D341Med (cell line): ENCODE measurements around the gene SIAE.

Source experiments
- DNase-seq: peaks from one replicate; pipeline ENCODE4 v3.0.0; 2012; ENCODE audit warnings: low spot score

SIAE gene

DNA sequence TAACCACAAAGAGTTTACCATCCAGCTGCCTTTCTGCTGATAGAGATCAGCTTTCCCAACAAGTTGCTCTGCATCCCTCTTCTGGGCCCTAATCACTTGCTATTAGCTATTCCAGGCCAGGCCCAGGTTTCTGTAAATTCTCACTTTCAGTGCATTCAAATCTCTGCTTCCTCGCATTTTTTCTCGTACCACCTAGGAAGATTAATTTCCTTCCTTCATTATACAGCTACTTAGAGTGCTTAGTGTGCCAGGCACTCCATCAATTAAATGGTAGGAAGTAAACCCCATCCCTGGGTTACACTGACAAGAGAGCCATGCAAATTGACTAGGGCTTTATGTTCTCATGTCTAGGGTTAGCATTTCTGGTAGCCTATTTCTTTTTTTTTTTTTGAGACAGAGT, 9.7 kb downstream of the SIAE start:
- DNase-seq, result no peak

DNA sequence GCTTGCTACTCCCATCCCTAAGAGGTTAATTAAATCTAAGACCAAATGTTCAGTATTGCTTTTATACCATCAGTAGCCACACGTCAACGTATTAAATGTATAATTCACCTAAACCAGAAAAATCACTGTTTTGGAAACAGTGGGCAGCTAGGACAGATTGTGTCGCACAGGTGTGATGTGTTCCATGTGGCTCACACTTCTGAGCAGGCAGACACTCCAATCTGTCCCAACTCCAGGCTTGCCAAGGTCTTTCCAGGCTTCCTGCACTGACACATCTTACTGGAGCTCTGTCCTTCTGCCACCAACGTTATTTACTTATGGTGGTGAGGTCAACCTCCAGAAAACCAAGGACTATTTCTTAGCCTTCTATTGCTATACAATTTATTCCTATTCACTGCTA, 11.4 kb downstream of the SIAE start:
- DNase-seq, result no peak

DNA sequence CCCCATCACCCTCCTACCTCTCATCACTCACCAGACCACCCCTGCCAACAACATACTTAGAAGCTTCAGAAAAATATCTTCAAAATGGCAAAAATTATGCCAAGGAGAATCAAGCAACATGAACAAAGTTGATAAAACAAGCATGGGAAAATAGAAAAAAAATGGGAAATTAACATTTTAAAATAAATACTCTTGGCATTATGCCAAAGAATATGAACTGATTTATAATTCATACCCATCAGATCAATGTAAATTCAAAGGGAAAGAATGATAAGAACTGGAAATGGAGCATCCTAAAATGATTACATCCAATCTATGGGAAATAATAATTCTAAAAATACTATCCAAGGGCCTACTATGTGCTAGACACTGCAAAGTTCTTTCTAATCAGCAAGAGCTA, 12.0 kb downstream of the SIAE start:
- no peak for DNase-seq

DNA sequence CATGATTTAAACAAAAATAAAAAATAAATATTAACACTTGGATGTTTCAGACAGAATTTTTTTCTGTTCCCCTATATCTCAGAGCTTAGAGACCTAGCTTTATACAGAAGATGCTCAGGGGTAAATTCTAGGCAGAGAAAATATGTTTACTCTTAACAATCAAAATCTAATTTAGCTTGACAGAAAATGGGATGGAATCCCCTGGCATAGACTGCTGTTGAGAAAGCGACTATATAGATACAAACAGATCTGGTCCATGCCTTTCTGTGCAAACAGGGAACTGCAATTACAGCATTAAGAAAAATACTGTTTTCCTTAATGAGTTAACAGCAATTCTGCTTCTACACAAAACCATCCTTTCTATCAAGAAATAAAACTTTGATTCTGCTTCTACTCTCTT, 14.6 kb downstream of the SIAE start:
- DNase-seq, result no peak

DNA sequence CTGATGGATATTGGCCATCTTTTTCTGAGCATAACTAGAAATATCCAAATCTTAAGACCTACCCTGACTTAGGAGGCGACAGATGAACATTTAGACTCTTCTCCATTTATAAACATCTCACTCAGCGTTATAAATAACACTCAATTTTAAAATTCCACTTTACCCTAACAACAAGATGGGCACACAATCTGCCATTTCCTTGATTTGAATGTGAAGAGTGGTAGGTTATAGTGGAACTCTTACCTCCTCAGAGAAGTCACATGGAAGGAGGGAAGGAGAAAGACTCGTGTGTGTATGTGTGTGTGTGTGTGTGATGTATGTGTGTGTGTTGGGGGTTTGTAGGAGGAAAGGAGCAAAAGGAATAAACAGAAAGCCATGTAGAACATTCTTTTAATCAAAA, 15.0 kb downstream of the SIAE start:
- no peak for DNase-seq

DNA sequence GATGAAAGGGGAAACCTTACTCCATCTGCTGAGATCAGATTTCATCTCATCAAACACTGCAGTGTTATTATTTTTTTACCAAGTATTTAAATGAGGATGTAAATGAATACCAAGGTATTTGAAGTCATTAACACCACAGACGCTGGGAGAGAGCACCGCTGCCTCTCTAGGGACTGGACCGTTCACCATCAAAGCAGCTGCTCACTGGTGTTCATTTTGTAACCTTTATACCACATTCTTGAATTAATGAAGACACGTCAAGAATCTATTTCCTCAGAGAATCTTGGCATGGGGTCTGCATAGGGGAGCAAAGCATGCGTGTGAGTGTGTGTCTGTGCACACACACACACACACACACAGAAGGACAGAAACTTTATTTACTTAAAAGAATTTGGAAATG, 15.6 kb downstream of the SIAE start:
- no peak for DNase-seq

DNA sequence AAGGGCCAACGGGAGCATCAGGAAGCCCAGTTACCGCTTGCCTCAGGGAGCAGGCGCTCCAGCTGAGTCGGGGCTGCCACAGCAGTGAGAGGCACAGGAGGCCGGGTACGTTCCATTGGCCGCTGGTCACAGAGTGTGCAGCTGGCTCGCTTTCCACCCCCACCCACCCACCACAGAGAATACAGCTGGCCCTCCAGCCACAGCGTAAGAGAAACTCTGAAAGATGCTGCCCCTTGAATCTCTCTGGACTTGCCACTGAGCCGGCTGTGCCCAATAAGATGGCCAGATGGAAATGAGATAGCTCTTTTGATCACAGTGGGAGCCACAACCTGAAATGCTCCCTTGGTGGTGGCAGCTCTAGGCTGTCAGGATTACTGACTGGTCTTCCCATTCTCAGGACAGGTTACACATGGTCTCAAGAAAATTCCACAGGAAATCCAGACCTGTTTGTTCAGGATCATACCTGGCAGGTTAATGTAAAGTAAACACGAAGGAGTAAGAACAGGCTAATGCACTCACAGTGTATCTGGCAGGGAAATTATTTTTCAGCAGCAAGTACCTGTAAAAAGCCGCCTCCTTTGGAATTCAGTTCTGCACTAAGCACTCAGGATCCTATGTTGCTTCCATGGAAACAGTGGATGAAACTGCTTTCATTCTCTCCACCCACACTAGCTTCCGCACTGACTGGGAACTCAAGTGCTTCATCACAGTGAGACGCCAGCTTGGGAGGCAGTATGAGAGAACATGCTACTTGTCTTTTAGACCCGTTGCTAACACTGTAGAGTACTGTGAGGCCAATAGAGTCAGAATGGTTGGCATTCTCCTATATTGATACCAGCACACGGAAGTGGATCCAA, 16.5 kb downstream of the SIAE start:
- DNase-seq, result no peak

DNA sequence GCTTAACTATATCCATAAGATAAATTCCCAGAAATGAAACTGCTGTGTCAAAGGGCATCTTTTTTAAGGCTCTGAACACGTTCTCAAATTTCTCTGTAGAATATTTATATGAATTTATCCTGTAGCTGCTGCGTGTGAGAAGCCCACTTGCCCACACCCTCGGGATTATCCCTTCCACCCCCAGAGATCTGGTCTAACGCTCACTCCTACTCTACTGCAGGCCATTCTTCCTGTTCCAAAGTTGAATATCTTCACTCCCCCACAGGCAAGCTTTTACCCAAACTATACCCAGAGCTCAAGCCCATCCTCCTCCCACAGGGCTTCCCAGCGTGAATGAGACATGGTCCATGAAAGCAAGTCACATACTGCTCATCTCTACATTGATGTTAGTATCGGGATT, 24.9 kb downstream of the SIAE start:
- DNase-seq, result no peak

DNA sequence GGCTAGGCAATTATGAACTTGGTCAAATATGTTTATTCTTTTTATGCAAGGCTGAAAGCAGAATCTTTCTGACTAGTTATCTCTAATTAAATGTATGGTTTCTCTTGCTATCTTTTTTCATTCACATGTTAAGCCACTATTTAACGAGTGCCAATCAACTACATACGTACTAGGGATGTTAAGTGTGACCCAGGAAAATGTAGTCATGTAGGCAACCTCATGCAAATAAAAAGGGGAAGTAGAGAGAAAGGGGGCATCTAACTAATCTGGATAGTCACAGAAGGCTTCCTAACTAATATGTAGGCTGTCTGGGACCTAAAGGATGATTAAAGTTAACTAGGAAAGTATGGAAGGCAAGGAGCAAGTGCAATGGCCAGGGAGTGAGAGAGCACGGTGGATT, 27.4 kb downstream of the SIAE start:
- no peak for DNase-seq

DNA sequence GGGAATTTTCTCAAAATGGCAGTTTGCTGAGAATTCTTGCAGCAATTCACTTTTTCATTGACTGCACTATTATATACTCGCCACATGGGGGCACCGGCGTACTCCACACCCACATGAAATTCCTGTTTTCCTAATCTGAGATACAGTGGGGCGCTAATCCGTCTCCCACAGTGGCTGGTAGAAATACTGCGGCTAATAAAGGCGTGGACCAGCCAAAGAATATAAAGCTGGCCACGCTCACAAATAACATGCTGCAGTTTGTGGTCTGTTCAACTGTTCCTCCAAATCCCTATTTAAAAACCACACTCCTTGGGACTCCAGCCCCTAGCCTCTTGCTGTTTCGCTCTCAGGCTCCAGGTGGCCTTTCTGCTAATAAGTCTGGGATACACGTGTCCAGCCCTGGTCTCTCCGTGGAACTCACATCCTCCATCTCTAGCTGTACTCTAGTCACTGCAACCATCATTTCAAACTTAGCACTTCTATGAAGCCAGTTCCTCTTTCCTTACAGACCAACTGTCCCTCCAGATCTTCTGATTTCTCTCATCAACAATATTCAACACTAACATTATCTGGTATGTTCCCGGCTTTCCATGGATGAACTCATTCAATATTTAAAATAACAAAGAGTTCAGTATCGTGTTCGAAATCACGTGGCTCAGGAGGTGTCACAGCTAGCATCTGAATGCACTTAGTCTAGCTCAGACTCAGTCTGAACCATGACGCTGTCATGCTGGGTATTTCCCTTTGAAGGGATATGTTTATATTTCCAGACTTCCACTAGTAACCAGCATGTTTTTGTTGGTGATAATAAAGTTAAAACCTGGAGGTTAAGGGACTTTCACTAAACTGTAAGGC, 28.9 kb downstream of the SIAE start:
- DNase-seq, result peak; percentile 81

DNA sequence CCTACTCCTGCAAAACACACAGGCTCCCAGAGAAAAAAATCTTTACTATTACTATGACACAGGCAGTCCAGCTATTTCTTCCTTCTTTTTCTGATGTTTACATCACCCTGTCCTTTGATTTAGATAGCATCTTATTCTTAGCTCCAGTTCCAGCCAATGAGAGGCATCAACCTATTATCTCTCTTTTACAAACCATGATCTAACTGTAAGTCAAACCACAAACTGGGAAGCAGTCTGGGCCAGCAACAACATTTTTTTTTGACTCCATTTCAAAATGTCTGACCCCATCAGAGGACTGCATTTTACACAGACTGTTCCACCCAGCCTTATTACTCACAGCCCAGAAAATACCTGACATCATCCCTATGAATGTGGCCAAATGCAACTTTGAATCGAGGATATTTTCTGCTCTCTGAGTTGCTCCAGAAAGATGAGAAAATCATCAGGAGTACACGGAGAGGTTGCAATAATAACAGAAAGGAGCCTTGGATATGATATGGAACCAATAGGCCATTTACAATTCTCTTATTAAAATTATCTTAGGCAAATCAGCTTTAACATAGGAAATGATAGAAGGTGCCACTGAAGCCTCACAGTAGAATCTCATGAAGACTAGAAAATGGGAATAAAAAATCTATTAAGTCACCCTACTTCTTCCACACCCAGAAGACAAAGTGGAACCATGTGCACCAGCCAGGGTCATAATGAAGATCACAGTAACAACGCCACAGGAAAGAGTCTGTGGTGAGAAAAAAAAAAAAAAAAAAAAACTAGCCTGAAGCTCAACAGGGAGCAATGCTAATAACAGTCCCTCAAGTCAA, 29.7 kb downstream of the SIAE start:
- DNase-seq, result no peak

DNA sequence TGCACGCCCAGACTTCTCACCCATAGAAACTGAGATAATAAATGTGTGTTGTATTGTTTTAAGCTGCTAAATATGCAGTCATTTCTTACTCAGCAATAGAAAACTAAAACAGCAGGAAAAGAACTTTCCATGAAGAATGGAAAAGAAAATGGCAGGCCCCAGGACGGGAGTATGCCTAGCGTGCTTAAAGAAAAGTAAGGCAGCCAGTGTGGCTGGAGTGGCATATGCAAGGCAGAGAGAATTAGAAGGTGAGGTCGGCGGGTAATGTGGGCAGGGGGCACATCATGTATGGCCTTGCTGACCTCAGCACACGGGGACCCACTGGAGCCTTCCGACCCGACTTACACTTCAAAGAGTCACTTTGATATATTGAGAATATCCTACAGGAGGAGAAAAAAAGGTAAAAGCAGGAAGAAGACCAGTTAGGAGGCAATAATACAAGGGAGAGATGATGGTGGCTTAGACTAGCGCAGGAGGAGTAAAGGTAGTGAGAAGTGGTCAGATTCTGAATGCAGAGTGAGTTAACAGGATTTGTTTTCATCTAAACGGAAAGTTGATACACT, 30.4 kb downstream of the SIAE start:
- no peak for DNase-seq

DNA sequence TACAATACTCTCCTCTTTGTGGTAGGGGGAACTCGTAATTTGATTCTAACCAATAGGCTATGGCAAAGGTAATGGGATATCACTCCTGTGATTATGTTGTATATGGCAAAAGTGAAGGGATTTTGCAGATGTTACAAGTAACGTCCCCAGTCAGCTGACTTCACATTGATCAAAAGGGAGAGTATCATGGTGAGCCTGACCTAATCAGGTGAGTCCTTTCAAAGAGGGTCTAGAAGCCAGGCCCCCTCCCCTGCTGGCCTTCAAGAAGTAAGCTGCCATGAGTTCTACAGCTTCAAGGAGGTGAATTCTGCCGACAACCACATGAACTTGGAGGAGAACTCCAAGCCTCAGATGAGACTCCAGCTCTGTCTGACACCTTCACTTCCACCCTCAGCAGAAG, 30.9 kb downstream of the SIAE start:
- no peak for DNase-seq

DNA sequence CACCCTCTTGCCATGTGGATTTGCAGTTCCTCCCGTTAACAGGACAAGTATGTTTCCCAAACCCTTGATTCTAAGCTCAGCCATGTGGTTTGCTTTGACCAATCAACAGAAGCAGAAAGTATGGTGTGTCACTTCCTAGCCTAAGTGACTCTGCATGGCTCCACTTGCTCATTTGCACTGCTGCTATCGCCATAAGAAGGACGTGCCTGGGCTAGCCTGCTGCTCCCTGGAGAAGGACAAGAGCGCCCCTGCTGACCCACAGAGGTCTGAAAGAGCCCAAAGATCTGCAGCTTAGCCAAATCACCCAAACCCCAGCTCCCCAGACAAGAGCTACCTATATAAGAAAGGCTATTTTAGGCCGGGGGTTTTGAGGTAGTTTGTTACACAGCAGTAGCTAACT, 32.9 kb downstream of the SIAE start:
- no peak for DNase-seq

DNA sequence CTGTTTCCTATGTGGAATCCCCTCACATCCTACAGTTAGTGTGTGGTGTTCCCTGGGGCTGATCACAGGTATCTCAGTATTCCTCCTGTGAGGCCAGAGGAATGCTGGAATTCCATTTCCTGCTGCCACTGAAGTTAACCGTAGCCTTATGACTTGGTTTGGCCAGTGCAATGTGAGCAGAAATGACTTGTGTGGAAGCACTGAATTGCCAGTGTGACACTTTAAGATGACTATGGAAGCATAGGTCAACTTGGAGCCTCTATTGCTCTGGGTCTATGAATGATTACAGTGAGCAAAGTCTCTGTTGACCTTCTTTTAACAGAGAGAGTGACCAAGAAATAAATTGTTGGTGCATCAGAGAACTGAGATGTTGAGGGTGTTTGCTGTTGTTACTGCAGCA, 34.4 kb downstream of the SIAE start:
- no peak for DNase-seq

DNA sequence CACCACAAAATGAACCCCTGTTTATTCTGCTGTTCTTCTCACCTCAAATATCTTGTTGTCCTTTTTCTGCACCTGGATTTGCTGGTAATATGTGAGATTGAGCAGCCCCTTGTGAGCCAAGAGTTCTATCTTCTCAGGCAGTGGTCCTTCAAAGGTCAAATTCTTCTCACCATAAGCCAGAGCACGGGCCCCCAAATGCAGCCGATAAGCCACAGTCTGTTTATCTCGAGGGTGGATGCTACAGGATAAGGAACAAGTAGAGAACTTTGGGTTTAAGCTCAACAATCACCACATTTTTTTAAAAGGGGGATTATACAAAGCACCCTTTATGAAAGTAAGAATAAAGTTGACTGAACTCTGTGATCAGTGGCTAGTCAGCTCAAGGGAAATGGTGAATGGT, 35.0 kb downstream of the SIAE start:
- no peak for DNase-seq

DNA sequence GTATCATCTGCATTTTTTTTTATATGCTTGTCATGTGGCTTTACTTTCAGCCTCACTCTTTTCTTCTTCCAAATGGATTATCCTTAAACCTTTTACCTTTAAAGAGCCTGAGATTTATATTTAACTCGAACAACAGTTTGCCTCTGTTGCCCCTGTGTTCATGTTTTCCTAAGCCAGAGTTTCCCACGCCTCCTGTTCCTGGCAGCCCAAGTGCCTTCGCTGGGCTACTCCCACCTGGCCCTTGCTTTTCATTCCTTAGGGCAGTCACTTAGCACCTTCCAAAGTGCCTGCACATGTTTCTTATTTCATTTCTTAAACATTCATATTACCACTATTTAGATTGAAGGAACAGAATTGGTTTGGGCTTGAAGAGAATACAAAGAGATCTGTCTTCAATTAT, 37.6 kb downstream of the SIAE start:
- DNase-seq, result no peak

DNA sequence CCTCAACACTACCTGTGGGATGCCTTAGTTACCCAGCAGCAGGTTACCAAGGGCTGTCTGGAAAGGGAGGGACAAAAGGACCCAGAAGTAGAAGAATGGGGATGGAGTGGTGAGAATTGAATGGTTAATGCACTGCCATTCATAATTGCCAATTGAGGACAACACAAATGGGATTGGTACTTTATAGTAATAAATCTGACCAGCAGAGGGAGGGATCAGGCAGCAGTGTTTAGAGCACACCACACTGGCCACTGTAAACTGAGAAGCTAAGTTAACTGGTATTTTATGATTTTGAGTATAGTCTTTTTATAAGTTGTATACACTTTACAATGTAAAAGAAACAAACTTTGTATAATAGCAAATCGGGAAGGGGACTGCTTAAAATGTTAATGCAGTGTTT, 40.2 kb downstream of the SIAE start:
- DNase-seq, result no peak

DNA sequence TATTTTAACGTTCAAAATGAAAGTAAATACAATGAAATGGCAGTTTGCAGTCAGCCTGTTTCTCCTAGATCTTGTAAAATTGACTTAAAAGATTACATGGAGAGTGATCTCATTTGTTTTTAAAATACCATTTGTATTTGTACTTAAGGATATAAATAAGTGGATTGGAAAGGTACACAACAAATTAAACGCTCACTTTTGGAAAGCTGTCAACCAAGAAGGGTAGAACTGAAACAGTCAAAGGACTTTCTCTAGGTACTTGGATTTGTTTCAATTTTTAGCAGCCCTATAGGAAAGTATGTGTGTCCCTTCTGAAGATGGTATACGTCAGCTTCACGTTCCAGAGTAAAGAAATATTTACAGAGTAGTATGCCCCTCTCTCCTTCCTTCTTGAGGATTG, 43.6 kb downstream of the SIAE start:
- no peak for DNase-seq

DNA sequence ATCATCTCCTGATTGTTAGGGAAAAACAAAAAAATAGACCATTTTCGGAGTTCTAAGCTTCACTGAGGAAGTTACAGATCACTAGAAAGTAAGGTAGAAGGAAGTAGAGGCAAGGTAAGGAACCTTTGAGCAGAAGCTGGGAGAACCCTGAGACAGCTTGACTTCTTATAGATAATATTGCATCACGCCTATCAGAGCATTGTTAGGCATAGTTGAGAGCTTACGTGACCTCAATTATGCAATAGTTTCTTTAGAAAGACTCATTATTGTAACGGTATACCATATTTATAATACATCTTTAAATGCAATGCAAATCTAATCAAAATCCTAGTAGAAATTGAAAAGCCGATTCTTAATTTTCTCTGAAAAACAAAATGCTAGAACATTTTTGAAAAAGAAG, 46.0 kb downstream of the SIAE start:
- DNase-seq, result no peak

DNA sequence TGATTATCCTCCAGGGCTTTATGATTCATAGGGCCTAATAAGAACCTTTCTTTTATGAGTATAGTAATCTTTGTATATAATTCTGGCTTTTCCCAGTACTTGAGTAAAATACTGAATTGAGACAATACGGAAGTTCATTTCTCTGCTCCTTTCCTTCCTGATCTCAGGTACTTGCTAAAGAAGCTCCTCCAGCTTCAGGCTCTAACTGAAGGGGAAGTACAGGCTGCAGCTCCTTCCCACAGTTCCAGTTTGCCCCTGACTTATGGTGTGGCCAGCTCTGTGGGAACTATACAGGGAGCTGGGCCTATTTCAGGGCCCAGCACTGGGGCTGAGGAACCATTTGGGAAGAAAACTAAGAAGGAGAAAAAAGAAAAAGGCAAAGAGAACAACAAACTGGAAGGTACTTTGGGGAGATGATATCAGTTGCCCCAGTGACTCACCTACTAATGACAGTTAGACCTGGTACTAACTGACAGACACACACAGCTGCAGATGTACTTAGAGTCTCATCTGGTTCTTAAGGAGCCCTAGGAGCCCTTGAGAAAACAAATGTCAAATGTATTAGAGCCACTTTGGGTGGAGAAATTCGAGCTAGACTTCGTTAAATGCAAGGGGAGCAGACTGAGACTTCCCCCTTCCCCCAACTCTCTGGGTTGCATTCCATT, 47.9 kb downstream of the SIAE start:
- DNase-seq, result no peak
